GM19467 (cell line): Measurements from ENCODE around the gene ZC3H12C.

ENCODE experiments used
- ATAC-seq: cut with Tn5 transposase; IDR thresholded peaks from one replicate; pipeline ENCODE4 v1.9.1; 2021; ENCODE audit warnings: mild to moderate bottlenecking, moderate library complexity; ENCODE audit not compliant: unreplicated experiment

ZC3H12C gene

GRCh38 chr11:110147962-110148709, 54.9 kb downstream of the ZC3H12C start:
- no peak for ATAC-seq

GRCh38 chr11:110148775-110149744, 55.9 kb downstream of the ZC3H12C start:
- ATAC-seq, result no peak

GRCh38 chr11:110152199-110152598, 59.0 kb downstream of the ZC3H12C start:
- no peak for ATAC-seq

GRCh38 chr11:110153474-110153873, 60.3 kb downstream of the ZC3H12C start:
- no peak for ATAC-seq

GRCh38 chr11:110156503-110156902, 63.3 kb downstream of the ZC3H12C start:
- no peak for ATAC-seq

DNA sequence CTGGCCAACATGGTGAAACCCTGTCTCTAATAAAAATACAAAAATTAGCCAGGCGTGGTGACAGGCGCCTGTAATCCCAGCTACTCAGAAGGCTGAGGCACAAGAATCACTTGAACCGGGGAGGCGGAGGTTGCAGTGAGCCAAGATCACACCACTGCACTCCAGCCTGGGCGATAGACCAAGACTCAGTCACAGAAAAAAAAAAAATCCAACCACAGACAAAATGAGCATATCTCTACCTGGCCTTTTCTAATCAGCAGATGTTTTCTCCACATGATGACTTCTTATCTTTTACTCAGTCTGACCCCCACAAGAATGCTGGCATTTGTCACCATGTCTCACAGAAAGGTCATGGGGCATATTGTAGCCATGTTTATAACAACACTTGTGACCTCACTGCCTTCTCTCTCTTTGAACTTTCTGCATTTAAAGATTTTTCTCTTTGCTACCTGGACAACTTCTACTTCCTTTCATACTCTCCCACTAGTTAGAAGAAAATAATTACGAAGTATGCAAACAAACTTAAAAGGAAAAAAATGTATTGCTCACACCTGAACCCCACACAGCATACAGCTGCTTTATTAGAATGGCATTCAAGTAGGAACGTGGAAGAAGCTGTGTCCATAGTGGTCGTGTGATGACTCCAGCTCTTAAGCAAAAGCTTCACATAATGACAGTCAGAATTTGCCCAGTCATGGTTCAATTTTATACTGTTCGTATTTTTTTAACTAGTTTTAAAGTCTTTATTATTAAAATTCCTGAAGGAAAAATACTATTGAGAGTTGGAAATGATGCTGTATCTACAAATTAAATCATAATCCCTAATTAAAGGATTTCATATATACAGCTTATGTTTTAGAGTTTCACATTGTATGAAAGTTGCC, 65.4 kb downstream of the ZC3H12C start:
- ATAC-seq, result no peak

- no peak for ATAC-seq
Observed at GRCh38 chr11:110159476-110159875, 66.3 kb downstream of the ZC3H12C start.

DNA sequence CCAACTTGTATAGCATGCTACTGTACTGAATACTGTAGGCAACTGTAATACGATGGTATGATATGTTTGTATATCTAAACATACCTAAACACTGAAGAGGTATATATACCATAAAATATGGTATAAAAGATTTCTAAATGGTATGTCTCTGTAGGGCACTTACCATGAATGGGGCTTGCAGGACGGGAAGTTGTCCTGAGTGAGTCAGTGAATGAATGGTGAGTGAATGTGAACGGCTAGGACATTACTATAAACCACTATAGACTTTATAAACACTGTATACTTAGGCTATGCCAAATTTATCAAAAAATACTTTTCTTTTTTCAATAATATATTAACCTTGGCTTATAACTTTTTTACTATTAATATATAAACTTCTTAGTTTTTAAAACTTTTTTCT, 66.8 kb downstream of the ZC3H12C start:
- ATAC-seq, result no peak

DNA sequence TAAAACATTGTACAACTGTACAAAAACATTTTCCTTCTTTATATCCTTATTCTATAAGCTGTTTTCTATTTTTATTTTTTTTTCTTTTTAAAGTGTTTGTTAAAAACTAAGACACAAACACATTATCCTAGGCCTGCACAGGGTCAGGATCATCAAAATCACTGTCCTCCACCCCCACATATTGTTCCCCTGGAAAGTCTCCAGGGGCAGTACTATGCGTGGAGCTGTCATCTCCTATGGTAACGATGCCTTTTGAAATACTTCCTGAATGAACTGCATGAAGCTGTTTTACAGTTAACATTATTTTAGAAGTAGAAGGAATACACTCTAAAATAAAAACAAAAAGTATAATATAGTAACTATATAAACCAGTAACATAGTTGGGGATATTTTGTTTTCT, 67.2 kb downstream of the ZC3H12C start:
- ATAC-seq, result no peak

DNA sequence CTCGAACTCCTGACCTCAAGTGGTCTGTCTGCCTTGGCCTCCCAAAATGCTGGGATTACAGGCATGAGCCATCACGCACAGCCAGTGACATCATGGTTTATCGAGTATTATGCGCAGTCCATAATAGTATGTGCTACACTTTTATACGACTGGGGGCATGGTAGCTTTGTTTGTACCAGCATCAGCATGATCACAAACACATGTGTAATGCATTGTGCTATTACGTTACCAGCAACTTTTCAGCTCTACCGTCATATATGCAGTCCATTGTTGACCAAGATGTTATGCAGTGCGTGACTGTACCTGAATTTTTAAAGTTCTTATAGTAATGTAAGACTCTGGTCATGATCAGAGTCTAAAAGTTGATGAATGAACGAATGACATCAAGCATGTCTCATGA, 67.9 kb downstream of the ZC3H12C start:
- no peak for ATAC-seq

- no peak for ATAC-seq
Observed at GRCh38 chr11:110162216-110162615, 69.0 kb downstream of the ZC3H12C start.

DNA sequence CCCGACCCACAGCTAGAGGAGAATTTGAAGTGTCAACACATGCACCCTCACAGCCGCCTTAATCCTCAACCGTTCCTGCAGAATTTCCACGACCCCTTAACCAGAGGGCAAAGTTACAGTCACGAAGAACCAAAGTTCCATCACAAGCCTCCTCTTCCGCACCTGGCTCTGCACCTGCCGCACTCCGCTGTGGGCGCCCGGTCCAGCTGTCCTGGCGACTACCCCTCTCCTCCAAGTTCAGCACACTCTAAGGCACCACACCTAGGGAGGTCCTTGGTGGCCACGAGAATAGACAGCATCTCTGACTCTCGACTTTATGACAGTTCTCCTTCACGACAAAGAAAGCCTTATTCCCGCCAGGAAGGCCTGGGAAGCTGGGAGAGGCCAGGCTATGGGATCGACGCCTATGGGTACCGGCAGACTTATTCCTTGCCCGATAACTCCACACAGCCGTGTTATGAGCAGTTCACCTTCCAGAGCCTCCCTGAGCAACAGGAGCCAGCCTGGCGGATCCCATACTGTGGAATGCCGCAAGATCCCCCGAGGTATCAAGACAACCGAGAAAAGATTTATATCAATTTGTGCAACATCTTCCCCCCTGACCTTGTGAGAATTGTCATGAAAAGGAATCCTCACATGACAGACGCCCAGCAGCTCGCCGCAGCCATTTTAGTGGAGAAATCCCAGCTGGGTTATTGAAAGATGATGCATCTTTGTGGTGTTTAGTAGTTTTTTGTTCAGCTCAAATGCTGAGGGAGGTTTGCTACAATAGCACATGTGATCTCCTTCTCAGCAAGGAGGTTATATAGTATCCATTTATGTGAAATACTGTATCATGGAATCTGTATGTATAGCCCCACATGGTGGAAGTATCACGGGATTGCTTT, 72.1 kb downstream of the ZC3H12C start:
- ATAC-seq, result no peak

DNA sequence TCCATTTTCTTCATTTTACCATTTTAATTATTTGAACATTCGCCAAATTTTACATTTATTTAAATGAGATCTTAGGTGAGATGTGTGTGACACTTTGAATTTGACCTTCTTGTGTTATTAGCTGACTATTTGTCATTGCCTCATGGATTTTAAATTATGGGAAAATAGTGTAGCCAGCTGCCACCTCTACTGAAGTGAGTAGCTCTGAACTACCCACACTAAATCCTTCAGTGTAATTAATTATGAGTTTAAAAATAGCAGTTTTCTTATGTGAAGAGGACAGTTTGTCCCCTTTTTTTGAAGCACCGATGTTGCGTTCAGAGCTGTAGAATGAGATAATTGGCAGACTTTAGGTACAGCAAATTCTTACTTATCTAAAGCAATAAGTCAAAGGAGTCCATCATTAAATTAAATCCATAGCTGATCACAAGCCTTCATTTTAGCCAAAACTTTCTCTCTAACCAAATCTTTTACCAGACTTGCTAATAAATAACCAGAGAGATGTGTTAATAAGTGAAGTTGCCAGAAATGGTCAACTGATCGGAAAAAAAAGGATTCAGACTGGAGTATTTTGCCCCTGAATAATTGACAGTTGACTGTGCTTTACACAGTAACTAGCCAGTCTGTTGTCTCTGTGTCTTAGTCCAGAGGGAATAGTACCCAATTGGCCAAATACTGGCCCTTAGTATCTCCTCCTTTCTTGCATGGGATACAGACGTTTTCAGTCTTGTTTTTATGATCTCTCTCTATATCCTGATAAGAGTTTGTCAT, 75.0 kb downstream of the ZC3H12C start:
- no peak for ATAC-seq

GRCh38 chr11:110169738-110170137, 76.5 kb downstream of the ZC3H12C start:
- ATAC-seq, result no peak

GRCh38 chr11:110172468-110173065, 79.4 kb downstream of the ZC3H12C start:
- no peak for ATAC-seq

DNA sequence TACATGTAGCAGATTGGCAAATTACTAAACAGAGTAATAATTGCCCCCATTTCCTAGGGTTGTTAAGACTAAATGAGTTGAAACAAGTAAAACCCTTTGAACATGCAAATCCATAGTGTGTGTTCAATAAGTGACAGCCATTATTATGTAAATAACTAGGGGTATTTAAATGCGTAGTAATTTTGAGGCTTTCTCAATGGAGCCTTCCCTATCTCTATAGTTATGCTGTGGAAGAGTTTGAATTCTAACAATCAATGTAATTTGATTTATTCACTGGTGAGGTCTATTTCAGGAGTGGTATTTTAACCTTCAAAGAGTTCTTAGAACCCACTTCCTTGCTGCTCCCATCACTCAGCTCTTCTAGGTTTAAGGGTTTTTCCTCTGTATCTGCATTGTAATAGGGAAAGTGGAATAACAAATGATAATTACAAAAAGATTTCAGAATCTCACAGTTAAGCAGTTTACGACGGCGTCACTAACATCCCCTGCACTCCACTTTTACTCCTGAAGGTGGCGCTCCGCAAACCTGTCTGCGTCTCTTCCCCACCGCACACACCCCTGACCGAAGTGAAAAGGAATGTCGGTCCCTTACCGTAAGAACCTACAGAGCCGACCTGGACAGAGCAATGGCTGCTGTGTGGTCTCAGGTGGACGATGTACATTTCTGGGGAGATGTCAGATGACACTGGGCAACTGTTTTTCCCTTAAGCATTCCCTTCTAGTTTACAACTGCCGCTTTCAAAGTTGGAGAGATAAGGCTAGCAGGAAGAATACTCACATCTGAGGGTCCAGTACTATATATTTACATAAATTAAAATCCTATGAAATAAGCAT, 80.8 kb downstream of the ZC3H12C start:
- no peak for ATAC-seq

DNA sequence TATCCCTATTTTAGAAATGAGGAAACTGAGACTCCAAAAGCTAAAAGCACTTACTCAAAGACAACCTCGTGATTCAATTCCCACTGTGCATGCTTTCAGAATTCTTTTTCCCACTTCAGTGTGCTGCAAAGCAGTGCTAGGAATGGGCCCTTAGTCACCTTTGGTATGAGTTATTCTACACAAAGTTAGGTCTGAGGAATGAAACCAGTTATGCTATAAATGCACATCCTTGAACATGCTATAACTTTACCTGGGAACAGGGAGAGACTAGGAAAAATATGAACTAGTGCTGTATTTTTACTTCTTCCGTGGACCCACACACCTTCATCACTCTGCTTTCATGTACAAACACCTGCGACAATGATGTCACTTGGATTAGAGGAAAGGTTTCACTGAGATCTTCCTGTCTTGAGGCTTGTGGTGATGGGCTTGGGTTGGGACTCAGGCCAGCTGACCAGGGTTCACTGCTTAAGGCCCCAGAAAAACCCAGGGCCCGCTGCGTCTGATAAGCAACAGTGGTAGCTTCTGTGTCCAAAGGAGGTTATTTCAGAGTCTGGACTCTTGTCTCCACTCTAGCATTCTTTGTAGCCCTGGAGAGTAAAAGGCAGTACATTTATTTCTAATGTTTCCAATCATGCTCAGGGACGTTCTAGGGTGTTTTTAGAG, 81.6 kb downstream of the ZC3H12C start:
- ATAC-seq, result no peak
